HG03135 (cell line): ENCODE data around the gene GOLGA8B.
"Not testable (repeated sequence)": the region's sequence is repeated elsewhere in the genome, so short reads cannot be mapped to it uniquely, and the experiment has no call there.

Source experiments
- ATAC-seq: cut with Tn5 transposase; IDR thresholded peaks from one replicate; pipeline ENCODE4 v1.9.1; 2021; ENCODE audit warnings: mild to moderate bottlenecking, moderate library complexity; ENCODE audit not compliant: unreplicated experiment

Gene GOLGA8B

GRCh38 chr15:34567174-34567573, 16.3 kb downstream of the GOLGA8B start:
- not testable (repeated sequence) for ATAC-seq

- ATAC-seq, result not testable (repeated sequence)
These were observed 18.7 kb downstream of the GOLGA8B start for GRCh38 chr15:34564711-34565110.

DNA sequence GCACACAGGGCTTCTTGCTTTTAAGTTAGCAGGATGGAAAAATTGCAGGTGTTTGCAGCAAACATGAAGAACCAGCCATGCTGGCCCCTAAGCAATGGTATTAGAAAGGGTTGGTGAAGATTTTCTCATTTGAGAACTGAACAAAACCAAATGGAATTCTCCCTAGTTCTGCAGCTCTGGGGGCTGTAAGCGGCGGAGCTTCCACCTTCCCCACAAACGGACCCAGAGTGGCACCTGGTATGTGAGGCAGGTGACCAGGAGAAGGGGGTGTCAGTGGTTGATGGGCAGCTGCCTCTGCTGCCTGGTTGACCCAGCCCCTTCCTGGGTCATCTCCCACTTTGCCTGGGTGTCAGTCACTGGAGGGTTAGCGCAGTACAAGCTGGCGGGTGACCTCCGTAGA, 22.6 kb downstream of the GOLGA8B start:
- ATAC-seq, result not testable (repeated sequence)

DNA sequence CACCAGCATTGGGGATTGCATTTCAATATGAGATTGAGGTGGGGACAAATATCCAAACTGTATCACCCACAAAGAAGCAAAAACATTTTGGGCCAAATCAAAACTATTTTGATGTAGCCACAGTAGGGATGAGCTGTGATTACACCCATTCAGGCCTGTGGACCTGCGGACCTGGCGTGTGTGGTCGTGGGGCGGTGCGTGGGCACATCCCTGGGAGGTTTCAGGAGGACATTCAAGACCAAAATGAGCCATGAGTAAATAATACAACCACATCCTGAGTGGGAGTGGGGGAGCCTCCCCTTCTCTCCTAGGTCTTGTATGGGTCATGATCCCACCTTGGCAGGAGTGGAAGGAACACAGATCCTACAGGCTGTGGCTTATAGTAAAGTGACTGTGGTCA, 23.7 kb downstream of the GOLGA8B start:
- ATAC-seq, result not testable (repeated sequence)

DNA sequence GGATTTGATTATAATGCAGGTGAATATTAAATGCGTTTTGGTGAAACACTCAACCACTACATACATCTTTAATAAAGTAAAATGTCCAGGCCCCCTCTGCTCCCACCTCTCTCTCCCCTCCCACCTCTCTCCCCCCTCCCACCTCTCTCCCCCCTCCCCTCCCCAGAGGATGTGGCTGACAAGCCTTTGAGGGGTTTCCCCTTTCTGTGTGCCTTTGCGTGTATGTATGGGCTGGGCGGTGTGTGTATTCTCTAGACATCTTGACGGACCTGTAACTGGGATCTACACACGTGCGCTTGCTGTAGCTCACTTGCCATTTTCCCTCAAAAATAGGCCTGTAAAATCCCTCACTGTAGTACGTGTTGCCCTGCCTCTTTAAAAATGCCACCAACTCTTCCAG, 28.3 kb downstream of the GOLGA8B start:
- not testable (repeated sequence) for ATAC-seq

- ATAC-seq, result not testable (repeated sequence)
These were observed 28.7 kb downstream of the GOLGA8B start for GRCh38 chr15:34554716-34555115.

DNA sequence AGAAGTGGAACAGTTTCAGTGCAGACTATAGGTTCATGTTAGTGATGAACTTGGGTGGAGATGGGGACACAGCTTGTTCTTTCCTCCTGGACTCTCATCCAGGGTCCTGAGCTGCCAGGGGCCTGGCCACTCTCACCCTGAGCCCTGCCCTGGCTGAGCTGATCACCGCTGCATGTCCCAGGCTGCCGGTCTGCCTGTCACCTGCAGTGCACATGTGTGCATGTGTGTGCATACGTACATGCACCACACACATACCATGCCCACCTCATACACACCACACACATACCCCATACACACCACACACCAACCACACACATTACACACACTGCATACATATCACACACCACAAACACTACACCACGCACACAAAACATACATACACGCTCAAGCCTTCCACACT, 29.3 kb downstream of the GOLGA8B start:
- not testable (repeated sequence) for ATAC-seq

GRCh38 chr15:34550129-34550528, 33.3 kb downstream of the GOLGA8B start:
- peak; percentile 59 for ATAC-seq

DNA sequence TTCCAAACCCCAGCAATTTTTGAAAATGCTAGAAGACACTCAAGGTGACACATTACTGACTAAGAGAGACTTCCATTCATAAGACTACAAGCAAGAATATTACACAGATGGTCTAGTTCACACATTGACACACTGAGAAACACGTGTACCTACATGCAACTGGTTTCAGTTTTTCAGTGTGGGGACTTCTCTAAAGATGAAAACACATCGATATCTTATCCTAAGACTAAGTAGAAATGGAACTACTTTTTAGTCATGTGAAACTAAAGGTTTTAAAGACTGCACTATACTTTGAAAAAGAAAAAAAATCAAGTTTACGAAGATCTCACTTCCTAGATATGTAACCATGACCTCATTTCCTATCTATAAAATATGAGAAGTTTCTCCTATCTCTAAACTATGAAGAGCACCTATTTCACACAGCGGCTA, 34.1 kb downstream of the GOLGA8B start:
- peak; percentile 57 for ATAC-seq

DNA sequence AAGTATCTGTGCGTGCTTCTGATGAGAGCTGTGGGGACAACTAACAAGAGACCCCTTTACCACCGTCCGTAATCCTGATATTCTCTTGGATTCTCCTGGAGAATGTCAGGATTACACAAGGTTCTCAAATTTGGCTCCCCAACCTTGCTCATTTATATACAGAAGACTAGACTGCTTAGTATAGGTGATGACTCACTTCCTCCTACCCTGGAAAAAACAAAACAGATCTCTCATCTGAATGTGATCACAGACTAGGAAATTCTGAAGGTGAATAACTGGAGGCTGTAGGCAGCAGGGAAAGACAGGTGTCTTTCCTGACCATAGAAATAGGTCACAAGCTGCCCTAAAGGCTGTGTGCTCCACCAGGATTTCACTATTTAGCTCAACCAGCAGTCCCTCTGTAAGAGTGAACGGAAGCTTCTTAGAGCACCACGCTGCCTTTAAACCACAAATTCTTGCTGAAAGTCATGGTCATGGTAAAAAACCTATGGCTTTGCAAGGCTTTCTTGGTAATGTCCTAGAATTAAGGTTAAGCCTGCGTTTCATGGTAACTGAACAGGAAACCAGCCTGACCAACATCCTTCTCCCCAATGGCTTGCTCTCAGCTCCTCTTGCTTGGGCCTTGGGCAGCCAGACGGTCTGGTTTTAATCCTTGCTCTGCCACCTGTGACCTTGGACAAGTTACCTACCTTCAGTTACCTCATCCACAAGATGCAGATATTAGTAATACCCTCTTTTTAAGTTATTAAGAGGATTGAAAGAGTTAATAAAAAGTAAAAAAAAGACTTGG, 39.4 kb downstream of the GOLGA8B start:
- ATAC-seq, result not testable (repeated sequence)

DNA sequence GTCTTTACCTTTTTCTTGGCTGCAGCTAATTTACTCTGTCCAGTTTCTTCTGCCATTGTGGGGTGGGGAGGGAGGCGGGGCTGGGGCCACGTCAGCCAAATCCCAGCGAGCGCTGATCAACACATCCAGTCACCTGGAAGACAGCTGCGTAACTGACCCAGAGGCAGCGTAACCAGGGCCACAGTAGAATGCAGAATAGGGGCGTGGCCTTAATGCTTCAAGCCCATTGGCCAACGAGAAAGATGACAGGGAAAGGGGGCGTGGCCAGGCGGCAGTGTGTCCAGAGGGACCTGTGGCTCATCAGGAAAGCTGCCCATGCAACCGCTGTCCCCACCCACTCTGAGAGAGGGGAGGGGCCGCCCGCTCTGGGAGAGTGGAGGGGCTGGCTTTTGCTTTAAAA, 47.6 kb downstream of the GOLGA8B start:
- ATAC-seq, result not testable (repeated sequence)
